A549 (cell line): ENCODE data around the gene PRKG1. TPM values are rescaled to one million over a fixed set of nuclear protein-coding genes. Genes with fewer than 3 reads are reported as not detected.
"Not testable (repeated sequence)": the region's sequence is repeated elsewhere in the genome, so short reads cannot be mapped to it uniquely, and the experiment has no call there.

Experiments
- ATAC-seq, 2 experiments: fragments of 200-7000 bp in 1 of 2; fragments of >200 bp in 1 of 2; cut with Nextera tagmentation in 1 of 2; cut with Tn5 transposase in 1 of 2; 3 replicates each; pipeline versions ENCODE4 v1.8.0 to v1.9.1; 2018 to 2020; ENCODE audit warnings: mild to moderate bottlenecking in 1 of 2, moderate library complexity in 1 of 2
- CTCF ChIA-PET: fragments of 300-600 bp; sonication (Branson Sonifier 250); formaldehyde crosslinking; extraction: SDS; loops from one replicate; lab custom pipeline; 2021; ENCODE audit warnings: antibody characterized with exemption, inconsistent platforms; lab: Yijun Ruan, JAX
- POLR2A ChIA-PET: fragments of 350-600 bp; formaldehyde crosslinking; extraction: SDS; loops from one replicate; lab custom pipeline; 2021; ENCODE audit warnings: antibody characterized with exemption, inconsistent platforms; lab: Yijun Ruan, JAX
- DNase-seq, 2 experiments: peaks; one replicate each; pipeline versions ENCODE4 v3.0.0 to v3.0.0-alpha.2; 2011 to 2016; ENCODE audit warnings: low read depth in 1 of 2, low spot score in 1 of 2
- FAIRE-seq: peaks from 2 replicates; lab custom pipeline; 2011; peaks lifted over from hg19 to GRCh38; lab: Jason Lieb, UNC
- H3K27ac ChIP-seq, 2 experiments: fragments of >200 bp; sonication (Bioruptor Twin); formaldehyde crosslinking; 3 replicates each; pipeline ENCODE4 v1.5.1; 2016 to 2017
- H3K4me1 ChIP-seq: fragments of >200 bp; sonication (Bioruptor Twin); formaldehyde crosslinking; 3 replicates; pipeline ENCODE4 v1.6.1; 2016
- H3K4me2 ChIP-seq: fragments of >200 bp; sonication (Bioruptor Twin); formaldehyde crosslinking; 3 replicates; pipeline ENCODE4 v1.6.1; 2016
- H3K4me3 ChIP-seq: fragments of >200 bp; sonication (Bioruptor Twin); formaldehyde crosslinking; 3 replicates; pipeline ENCODE4 v1.5.1; 2016
- H3K9me3 ChIP-seq: fragments of >200 bp; sonication (Bioruptor Twin); formaldehyde crosslinking; 3 replicates; pipeline ENCODE4 v1.6.1; 2016
- CBX8 ChIP-seq: fragments of 200-600 bp; sonication (generic); IDR thresholded peaks from 2 replicates; pipeline ENCODE4 v1.6.1; 2016
- CHD4 ChIP-seq: fragments of 200-600 bp; sonication (generic); IDR thresholded peaks from 2 replicates; pipeline ENCODE4 v1.6.1; 2016; ENCODE audit warnings: antibody characterized with exemption, mild to moderate bottlenecking, borderline replicate concordance
- EHMT2 ChIP-seq: fragments of 200-600 bp; sonication (generic); IDR thresholded peaks from 2 replicates; pipeline ENCODE4 v1.6.1; 2016; ENCODE audit warnings: antibody characterized with exemption, low read depth, mild to moderate bottlenecking, moderate library complexity
- ESRRA ChIP-seq: fragments of 150-350 bp; IDR thresholded peaks from 2 replicates; pipeline ENCODE4 v1.6.1; 2014; ENCODE audit warnings: mild to moderate bottlenecking, low read length, borderline replicate concordance
- HDAC2 ChIP-seq: fragments of 200-600 bp; sonication (generic); IDR thresholded peaks from 2 replicates; pipeline ENCODE4 v1.6.1; 2016
- HOXA7 ChIP-seq: fragments of 250-450 bp; sonication (Bioruptor Pico); IDR thresholded peaks from 2 replicates; pipeline ENCODE4 v1.5.0; 2020; ENCODE audit warnings: mild to moderate bottlenecking, moderate library complexity
- JUN ChIP-seq, 2 experiments: fragments of >200 bp; sonication (Bioruptor Twin); formaldehyde crosslinking; IDR thresholded peaks; 2 replicates in 1 of 2; 3 replicates in 1 of 2; pipeline ENCODE4 v1.6.1; 2016 to 2017
- JUNB ChIP-seq: fragments of >200 bp; sonication (Bioruptor Twin); formaldehyde crosslinking; IDR thresholded peaks from 2 replicates; pipeline ENCODE4 v1.6.1; 2016
- KDM1A ChIP-seq: fragments of 200-600 bp; sonication (generic); IDR thresholded peaks from 2 replicates; pipeline ENCODE4 v1.6.1; 2016; ENCODE audit warnings: low read depth, mild to moderate bottlenecking
- KDM5A ChIP-seq: fragments of 200-600 bp; sonication (generic); IDR thresholded peaks from 2 replicates; pipeline ENCODE4 v1.6.1; 2016; ENCODE audit warnings: antibody characterized with exemption, mild to moderate bottlenecking
- MAFK ChIP-seq: fragments of 450-650 bp; IDR thresholded peaks from 2 replicates; pipeline ENCODE4 v1.6.1; 2014; ENCODE audit not compliant: partially characterized antibody
- MYC ChIP-seq: IDR thresholded peaks from 2 replicates; pipeline ENCODE4 v1.6.1; 2012; ENCODE audit warnings: mild to moderate bottlenecking, inconsistent platforms, low read length, improper control_type of control experiment, borderline replicate concordance
- NFE2L2 ChIP-seq: fragments of 150-350 bp; conservative IDR thresholded peaks from 2 replicates; pipeline ENCODE4 v1.6.1; 2014; ENCODE audit warnings: low read length
- RFX5 ChIP-seq: fragments of 450-650 bp; IDR thresholded peaks from 2 replicates; pipeline ENCODE4 v1.7.1; 2014; ENCODE audit warnings: antibody characterized with exemption, mild to moderate bottlenecking, moderate library complexity
- SMC3 ChIP-seq: fragments of >200 bp; sonication (Bioruptor Twin); formaldehyde crosslinking; IDR thresholded peaks from 3 replicates; pipeline ENCODE4 v1.6.1; 2018; ENCODE audit warnings: inconsistent platforms
- TP53 ChIP-seq: fragments of 250-450 bp; sonication (Bioruptor Pico); IDR thresholded peaks from 2 replicates; pipeline ENCODE4 v1.5.0; 2021; ENCODE audit warnings: mild to moderate bottlenecking, moderate library complexity
- ZFP36 ChIP-seq: fragments of 450-650 bp; IDR thresholded peaks from 2 replicates; pipeline ENCODE4 v1.6.1; 2014; ENCODE audit warnings: borderline replicate concordance; ENCODE audit not compliant: partially characterized antibody
- ZSCAN20 ChIP-seq: fragments of 250-450 bp; sonication (Bioruptor Pico); IDR thresholded peaks from 2 replicates; pipeline ENCODE4 v1.8.0; 2022; ENCODE audit warnings: mild to moderate bottlenecking, moderate library complexity
- WGBS: methylation state at CpG from one replicate; pipeline ENCODE4 v1.1.6; 2017; ENCODE audit errors: missing lambda C conversion rate; 5-methylcytosine and 5-hydroxymethylcytosine counted together
- polyA plus RNA-seq, 4 experiments: library from polyadenylated mRNA; depleted of rRNA in 3 of 4; stranded (reverse); fragments of >200 nt; fragmentation: RNase III in 1 of 4; extraction: RNeasy Plus Mini Kit Qiagen cat#74134 plus additional on column Dnase treatment in 1 of 4; gene quantifications; 2 replicates in 3 of 4; 3 replicates in 1 of 4; pipeline ENCODE4 v1.2.3, GENCODE V29; 2011 to 2017
- TF ChIP-seq, protein P1 (sequence below): fragments of 250-450 bp; sonication (Bioruptor Pico); IDR thresholded peaks from 2 replicates; pipeline ENCODE4 v1.5.0; 2020; ENCODE audit warnings: low read depth, mild to moderate bottlenecking, moderate library complexity
- TF ChIP-seq, protein P2 (sequence below): IDR thresholded peaks from 2 replicates; pipeline ENCODE4 v1.6.1; 2012; ENCODE audit warnings: low read depth, borderline replicate concordance
- TF ChIP-seq, protein P3 (sequence below): IDR thresholded peaks from 2 replicates; pipeline ENCODE4 v1.6.1; 2012

PRKG1 gene
- polyA plus RNA-seq, 2 of the 4 experiments (the other 2 are of a cell fraction), result not detected

DNA sequence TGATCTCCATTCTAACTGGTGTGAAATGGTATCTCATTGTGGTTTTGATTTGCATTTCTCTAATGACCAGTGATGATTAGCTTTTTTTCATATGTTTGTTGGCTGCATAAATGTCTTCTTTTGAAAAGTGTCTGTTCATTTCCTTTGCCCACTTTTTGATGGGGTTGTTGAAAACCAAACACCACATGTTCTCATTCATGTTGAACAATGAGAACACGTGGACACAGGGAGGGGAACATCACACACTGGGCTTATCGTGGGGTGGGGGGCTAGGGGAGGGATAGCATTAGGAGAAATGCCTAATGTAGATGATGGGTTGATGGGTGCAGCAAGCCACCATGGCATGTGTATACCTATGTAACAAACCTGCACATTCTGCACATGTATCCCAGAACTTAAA is 197.8 kb downstream of the PRKG1 start:
- FAIRE-seq, CTCF ChIA-PET, POLR2A ChIA-PET, H3K27ac ChIP-seq, H3K4me1 ChIP-seq, H3K4me3 ChIP-seq, H3K9me3 ChIP-seq, H3K4me2 ChIP-seq, DNase-seq, ATAC-seq: not testable (repeated sequence)
- 0% methylated on average over 2 of the region's 2 CpGs for WGBS

DNA sequence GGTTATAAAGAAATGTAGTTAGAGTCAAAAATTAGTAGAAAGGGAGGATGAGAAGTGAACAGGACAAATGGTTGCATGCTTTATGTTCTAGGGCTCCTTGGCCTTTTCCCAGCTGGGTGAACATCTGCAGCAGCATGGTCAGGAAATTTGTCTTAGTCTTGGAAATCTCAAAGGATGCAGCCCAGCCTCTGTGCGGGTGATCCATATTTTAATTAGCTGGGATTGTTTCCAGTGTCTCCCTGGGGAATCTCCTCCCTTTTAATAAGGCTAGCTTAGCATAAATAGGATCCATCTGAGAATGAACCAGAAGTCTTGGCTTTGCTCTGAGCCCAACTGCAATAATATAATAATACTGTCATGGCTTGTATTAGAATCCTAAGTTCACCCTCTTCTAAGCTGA is 198.3 kb downstream of the PRKG1 start:
- FAIRE-seq, result no peak
- no peak for TF ChIP-seq KDM5A
- TF ChIP-seq, all 56 proteins: peak for 0
- DNase-seq, result no peak
- no peak overlapping the region for H3K27ac ChIP-seq
- ChIA-PET CTCF (interaction anchor here (0.7 kb wide), 1 partner anchor 874 kb away, joined by 3 read pairs; no protein-coding TSS in a partner anchor), POLR2A (no interaction called here)
- H3K4me2 ChIP-seq, result no peak overlapping the region
- H3K4me3 ChIP-seq, result no peak overlapping the region
- WGBS, result 0% methylated on average over 1 of the region's 1 CpG
- H3K9me3 ChIP-seq, result no peaks in the 10 kb centered on the region
- H3K4me1 ChIP-seq, result no peaks in the 10 kb centered on the region
- ATAC-seq, result no peak

DNA sequence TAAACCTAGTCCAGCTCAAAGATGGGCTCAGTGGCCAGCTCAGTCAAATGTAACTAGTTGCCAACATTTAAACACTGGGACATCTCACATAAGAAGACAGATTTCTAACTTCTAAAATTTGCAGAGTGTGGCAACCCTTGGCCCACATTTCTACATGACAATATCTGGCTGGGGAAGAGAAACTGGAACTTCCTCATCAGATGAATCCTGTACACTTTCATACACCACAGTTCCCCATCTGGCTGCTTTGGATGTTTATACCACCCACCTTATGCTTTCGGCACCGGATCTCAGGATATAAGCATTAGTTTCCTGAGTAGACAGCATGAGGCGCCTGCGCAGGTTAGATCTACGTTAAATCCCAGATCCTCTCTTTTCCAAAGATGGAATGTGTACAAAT is 199.3 kb downstream of the PRKG1 start:
- Histone ChIP-seq H3K4me1 (no peaks in the 10 kb centered on the region), H3K9me3 (no peaks in the 10 kb centered on the region), H3K27ac (no peak overlapping the region), H3K4me2 (no peak overlapping the region), H3K4me3 (no peak overlapping the region)
- ATAC-seq, result no peak
- FAIRE-seq, result no peak
- DNase-seq, result no peak
- POLR2A ChIA-PET, result no interaction called here
- CTCF ChIA-PET, result no interaction called here
- TF ChIP-seq, protein P1, sequence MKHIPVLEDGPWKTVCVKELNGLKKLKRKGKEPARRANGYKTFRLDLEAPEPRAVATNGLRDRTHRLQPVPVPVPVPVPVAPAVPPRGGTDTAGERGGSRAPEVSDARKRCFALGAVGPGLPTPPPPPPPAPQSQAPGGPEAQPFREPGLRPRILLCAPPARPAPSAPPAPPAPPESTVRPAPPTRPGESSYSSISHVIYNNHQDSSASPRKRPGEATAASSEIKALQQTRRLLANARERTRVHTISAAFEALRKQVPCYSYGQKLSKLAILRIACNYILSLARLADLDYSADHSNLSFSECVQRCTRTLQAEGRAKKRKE (CRISPR knock-in tag), result no peak
- TF ChIP-seq ESRRA, result no peak
- TF ChIP-seq EHMT2, result no peak
- TF ChIP-seq CBX8, result no peak
- no peak for TF ChIP-seq MYC
- no peak for TF ChIP-seq RFX5
- no peak for TF ChIP-seq ZSCAN20 (CRISPR knock-in tag)
- TF ChIP-seq JUNB, result no peak
- TF ChIP-seq TP53 (CRISPR knock-in tag), result no peak
- WGBS, result 32% methylated on average over 5 of the region's 5 CpGs

DNA sequence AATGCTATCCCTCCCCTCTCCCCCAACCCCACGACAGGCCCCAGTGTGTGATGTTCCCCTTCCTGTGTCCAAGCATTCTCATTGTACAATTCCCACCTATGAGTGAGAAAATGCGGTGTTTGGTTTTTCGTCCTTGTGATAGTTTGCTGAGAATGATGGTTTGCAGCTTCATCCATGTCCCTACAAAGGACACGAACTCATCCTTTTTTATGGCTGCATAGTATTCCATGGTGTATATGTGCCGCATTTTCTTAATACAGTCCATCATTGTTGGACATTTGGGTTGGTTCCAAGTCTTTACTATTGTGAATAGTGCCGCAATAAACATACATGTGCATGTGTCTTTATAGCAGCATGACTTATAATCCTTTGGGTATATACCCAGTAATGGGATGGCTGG is 201.8 kb downstream of the PRKG1 start:
- H3K4me3 ChIP-seq, CTCF ChIA-PET, H3K4me2 ChIP-seq, DNase-seq, FAIRE-seq, ATAC-seq, H3K4me1 ChIP-seq, H3K27ac ChIP-seq, POLR2A ChIA-PET, H3K9me3 ChIP-seq: not testable (repeated sequence)
- 5% methylated on average over 6 of the region's 6 CpGs for WGBS

DNA sequence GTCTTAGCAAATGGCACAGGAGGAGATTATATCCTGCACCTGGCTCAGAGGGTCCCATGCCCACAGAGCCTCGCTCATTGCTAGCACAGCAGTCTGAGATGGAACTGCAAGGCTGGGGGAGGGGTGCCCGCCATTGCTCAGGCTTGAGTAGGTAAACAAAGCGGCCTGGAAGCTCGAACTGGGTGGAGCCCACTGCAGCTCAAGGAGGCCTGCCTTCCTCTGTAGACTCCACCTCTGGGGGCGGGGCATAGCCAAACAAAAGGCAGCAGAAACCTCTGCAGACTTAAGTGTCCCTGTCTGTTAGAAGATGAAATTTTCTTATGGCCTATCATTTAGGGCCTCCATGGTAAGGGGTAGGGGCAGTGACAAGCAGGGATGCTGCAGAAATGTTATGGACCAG is 207.1 kb downstream of the PRKG1 start:
- H3K4me2 ChIP-seq, ATAC-seq, DNase-seq, POLR2A ChIA-PET, H3K4me3 ChIP-seq, CTCF ChIA-PET, H3K4me1 ChIP-seq, H3K27ac ChIP-seq, FAIRE-seq, H3K9me3 ChIP-seq: not testable (repeated sequence)
- WGBS, result 0% methylated on average over 4 of the region's 5 CpGs

DNA sequence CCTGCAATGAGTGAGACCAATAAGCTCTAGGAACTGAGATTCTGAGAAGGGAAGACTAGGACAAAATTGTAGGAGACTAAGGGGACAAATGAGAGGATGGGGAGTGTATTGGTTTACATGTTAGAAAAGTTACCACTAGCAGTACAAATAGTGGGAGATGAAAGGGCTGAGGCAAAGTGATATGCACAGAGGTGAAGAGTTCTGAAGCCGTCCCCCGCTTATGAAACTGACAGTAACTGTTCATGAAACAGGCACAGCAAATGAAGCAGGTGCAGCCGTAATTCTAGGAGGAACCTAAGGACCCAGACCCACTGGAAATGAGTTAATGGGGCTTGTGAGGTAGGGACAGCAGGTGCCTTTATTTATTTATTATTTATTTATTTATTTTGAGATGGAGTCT is 211.3 kb downstream of the PRKG1 start:
- TF ChIP-seq, protein P2, sequence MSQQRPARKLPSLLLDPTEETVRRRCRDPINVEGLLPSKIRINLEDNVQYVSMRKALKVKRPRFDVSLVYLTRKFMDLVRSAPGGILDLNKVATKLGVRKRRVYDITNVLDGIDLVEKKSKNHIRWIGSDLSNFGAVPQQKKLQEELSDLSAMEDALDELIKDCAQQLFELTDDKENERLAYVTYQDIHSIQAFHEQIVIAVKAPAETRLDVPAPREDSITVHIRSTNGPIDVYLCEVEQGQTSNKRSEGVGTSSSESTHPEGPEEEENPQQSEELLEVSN, result no peak
- no peak for TF ChIP-seq HDAC2
- no peak for TF ChIP-seq CHD4
- TF ChIP-seq MAFK, result no peak
- no peak for TF ChIP-seq KDM5A
- TF ChIP-seq ZFP36, result no peak
- TF ChIP-seq CBX8, result no peak
- no peak for TF ChIP-seq SMC3
- TF ChIP-seq KDM1A, result no peak
- no peak for TF ChIP-seq NFE2L2
- TF ChIP-seq HOXA7, result no peak
- no peak for TF ChIP-seq JUN (IDR thresholded peaks at IDR 0.05)
- TF ChIP-seq, protein P3, sequence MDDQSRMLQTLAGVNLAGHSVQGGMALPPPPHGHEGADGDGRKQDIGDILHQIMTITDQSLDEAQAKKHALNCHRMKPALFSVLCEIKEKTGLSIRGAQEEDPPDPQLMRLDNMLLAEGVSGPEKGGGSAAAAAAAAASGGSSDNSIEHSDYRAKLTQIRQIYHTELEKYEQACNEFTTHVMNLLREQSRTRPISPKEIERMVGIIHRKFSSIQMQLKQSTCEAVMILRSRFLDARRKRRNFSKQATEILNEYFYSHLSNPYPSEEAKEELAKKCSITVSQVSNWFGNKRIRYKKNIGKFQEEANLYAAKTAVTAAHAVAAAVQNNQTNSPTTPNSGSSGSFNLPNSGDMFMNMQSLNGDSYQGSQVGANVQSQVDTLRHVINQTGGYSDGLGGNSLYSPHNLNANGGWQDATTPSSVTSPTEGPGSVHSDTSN, result no peak
- TF ChIP-seq, all 56 proteins: peak for 0
- ATAC-seq (no peak), DNase-seq (no peak), FAIRE-seq (no peak)
- H3K27ac ChIP-seq, result no peak overlapping the region
- H3K4me2 ChIP-seq, result no peak overlapping the region
- H3K4me1 ChIP-seq, result no peaks in the 10 kb centered on the region
- H3K9me3 ChIP-seq, result no peaks in the 10 kb centered on the region
- ChIA-PET POLR2A (no interaction called here), CTCF (no interaction called here)
- 34% methylated on average over 3 of the region's 3 CpGs for WGBS
- H3K4me3 ChIP-seq, result no peak overlapping the region
